GM19455 (cell line): Measurements from ENCODE around the gene KLHDC2.
"Not testable (repeated sequence)": the region's sequence is repeated elsewhere in the genome, so short reads cannot be mapped to it uniquely, and the experiment has no call there.

Experiments used
- ATAC-seq: cut with Tn5 transposase; IDR thresholded peaks from one replicate; pipeline ENCODE4 v1.9.1; 2021; ENCODE audit not compliant: unreplicated experiment

Gene KLHDC2

DNA sequence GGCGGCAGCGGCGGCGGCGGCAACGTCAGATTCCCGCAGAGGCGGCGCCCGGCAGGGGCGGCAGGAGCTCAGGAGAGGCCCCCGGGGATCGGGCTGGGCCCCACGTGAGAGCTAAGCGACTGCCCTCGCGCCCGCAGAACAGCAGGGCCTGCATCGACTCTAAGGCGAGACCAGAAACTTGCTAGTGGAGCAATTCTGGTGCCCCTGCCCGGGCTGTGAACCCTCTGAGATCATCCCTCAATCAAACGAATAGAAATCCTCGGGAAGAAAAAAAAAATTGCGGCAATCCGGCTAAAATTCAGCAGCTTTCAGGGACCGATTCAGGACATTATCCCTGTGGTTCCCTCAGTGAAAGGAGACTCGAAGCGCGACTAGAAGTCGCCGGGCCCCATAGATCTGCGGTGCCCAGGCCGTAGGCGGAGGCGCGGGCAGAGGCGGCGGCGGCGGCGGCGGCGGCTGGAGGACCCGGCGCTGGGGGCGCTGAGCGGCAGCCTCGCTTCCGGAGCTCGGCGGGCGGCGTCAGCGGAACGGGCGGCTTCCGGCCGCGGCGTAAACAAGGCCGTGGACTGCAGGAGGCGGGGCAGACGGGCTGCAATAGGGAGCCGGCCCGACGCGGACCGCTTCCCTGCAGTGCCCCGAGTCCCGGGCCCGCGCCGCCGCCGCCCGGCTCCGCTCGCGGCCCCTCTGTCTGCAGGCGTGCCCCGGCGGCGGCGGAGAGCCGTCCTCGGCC lies at the start of gene KLHDC2:
Gene KLHDC2 (plus strand): TSS at position 583 of the 730 bp plus-strand sequence. CDS start 316 bp downstream, outside the sequence.
- ATAC-seq, result peak; percentile 92

GRCh38 chr14:49720744-49721143 lies 47.2 kb upstream of the KLHDC2 start:
- no peak for ATAC-seq

DNA sequence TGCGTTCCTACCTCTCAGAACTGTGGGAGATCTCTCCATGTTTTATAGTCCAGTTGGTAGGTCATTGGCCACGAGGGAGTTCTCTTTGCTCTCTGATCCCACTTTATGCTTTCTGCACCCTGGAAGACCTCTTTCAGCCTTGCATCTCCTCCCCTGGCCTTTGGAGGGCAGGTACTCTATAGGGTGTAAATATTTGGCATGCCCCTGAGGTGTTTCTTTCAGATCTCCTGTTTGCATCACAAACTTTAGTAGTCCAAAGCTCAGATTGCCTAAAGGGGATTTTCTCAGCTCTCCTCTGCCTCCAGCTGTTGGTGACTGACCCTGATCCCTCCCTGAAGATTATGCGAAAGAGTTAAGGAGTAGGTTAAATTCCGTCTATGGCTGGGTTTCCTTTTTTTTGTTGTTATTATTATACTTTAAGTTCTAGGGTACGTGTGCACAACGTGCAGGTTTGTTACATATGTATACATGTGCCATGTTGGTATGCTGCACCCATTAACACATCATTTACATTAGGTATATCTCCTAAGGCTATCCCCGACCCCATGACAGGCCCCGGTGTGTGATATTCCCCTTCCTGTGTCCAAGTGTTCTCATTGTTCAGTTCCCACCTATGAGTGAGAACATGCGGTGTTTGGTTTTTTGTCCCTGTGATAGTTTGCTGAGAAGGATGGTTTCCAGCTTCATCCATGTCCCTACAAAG lies 46.1 kb upstream of the KLHDC2 start:
- ATAC-seq, result not testable (repeated sequence)

GRCh38 chr14:49727171-49727570 lies 40.8 kb upstream of the KLHDC2 start:
- no peak for ATAC-seq

DNA sequence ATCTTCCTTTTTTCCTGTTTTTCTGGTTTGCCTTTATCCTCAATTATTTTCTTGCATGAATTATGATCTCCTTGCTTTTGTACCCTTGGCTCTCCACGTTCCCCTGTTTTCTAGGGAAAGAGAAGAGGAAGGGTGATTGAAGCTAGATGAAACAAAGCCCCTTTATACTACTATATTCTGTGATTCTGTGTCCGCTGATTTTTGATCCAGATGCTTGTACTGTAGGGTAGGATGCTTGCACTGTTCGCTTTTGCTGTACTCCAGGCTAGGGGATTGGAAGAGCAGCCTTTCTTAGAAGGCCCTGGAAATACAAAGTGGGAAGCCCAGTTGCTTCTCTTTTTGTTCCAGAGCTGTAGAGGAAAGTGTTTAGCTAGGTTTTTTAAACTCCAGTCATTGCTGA lies 35.1 kb upstream of the KLHDC2 start:
- no peak for ATAC-seq

DNA sequence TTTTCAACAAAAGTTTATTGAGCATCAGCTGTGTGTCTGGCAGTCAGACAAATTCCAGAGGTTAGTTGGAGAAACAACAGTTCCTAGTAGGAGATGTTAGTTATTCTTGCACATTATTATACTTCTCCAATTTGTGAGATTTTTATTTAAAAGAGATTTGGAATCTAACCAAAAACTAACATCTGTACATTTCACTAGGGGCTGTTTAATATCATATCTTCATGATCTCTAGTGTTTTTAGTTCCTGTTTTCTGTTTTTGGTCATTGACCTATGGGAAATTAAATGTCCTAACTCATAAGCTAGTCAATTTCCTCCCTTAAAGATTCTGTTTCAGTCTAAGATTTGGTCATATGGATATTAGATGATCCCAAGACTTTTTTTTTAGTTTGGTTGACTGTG lies 34.1 kb upstream of the KLHDC2 start:
- ATAC-seq, result no peak

DNA sequence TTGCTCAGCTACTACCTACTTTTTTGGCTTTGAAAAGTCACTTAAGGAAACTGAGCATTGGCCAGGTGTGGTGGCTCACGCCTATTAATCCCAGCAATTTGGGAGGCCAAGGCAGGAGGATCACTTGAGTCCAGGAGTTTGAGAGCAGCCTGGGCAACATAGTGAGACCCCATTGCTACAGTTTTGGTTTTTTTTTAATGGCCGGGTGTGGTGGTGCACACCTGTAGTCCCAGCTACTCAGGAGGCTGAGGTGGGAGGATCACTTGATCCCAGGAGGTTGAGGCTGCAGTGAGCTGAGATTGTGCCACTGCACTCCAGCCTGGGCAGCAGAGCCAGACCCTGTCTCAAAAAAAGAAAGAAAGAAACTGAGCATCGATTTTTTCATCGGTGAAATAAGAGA lies 32.3 kb upstream of the KLHDC2 start:
- not testable (repeated sequence) for ATAC-seq

- no peak for ATAC-seq
Measured at GRCh38 chr14:49745191-49745590, 22.8 kb upstream of the KLHDC2 start.

DNA sequence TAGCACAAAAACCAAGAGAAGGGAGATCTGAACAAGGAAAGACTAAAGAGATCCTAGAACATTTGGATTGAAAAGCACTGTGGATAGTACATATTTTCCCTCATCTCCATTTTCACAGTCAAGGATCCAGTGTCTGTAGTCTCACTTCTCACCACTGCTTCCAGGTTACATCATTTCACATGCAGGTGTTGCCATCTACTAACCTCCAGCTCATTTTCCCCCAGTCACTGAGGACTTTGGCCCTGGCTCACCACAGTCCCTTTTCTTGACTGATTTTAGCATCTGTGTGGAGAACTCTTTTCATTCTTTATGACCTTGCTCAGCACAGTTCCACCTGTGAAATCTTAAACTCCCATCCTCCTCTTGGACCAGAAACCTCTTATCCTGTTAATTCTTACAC lies 21.5 kb upstream of the KLHDC2 start:
- ATAC-seq, result not testable (repeated sequence)

GRCh38 chr14:49754570-49755097 lies 13.3 kb upstream of the KLHDC2 start:
- ATAC-seq, result no peak

- no peak for ATAC-seq
Measured at GRCh38 chr14:49755378-49755777, 12.6 kb upstream of the KLHDC2 start.

DNA sequence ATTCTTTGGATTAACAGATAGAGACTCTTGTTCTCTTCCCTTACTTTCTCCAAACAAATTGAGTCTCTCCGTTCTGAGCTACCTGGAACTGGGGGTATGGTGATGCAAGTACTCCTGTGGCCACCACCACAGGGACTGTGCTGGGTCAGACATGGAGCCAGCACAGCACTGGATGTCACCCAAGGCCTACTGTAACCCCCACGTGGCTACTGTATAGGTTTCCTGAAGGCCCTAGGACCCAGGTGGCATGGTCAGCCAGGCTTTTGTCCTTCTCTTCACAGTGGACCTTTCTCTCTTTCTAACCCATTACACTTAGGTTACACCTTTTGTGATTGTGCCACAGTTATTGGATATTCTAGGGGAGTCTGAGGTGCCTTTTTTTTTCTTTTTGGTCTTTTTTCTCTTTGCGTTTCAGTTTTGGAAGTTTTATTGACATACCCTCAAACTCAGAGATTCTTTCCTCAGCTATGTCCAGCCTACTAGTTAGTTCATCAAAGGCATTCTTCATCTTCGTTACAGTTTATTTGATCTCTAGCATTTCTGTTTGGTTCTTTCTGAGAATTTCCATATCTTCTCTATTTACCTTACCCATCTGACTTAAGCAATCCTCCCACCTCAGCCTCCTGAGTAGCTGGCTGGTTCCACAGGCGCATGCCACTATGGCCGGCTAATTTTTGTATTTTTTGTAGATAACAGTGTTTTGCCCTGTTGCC lies 6.0 kb upstream of the KLHDC2 start:
- ATAC-seq, result no peak

- no peak for ATAC-seq
Measured at GRCh38 chr14:49766839-49767238, 1.1 kb upstream of the KLHDC2 start.

GRCh38 chr14:49767270-49767570 lies 733 bp upstream of the KLHDC2 start:
- no peak for ATAC-seq

DNA sequence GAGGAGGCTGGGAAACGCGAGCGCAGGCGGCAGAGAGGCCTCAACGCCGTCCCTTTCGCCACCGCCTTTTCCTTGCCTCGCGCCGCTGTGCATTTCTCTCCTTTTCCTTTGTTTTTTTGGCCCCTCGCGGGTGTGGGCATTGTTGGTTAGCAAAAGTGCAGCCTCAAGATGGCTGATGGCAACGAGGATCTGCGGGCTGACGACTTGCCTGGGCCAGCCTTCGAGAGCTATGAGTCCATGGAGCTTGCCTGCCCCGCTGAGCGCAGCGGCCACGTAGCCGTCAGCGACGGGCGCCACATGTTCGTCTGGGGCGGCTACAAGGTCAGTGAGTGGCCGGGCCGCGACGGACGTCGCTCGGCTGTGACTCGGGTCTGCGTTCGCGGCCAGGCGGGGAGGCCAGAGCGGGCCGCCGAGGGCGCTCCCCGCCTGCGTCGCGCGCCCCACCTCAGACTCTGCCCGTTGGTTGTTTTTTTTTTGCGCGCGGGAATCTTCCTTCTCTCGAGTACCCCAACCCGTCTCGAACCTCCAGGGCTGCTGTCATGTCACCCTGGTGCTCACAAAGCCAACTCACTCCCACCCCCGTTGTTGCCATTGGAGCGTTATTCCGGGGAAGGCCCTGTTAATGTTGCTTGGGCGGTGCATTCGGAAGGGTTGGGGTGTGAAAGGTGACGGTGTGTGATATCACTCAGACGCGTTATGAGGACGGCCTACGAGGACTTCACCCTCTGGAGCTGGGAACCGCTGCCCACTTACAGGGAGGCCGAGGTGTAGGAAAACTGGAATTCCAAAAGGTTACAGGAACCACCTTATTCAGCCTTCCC lies 558 bp downstream of the KLHDC2 start:
- peak; percentile 31 for ATAC-seq

- no peak for ATAC-seq
Measured at GRCh38 chr14:49769171-49769570, 1.2 kb downstream of the KLHDC2 start.

- ATAC-seq, result no peak
Measured at GRCh38 chr14:49769581-49770211, 1.7 kb downstream of the KLHDC2 start.

- ATAC-seq, result no peak
Measured at GRCh38 chr14:49770212-49770817, 2.4 kb downstream of the KLHDC2 start.

GRCh38 chr14:49771691-49772090 lies 3.7 kb downstream of the KLHDC2 start:
- ATAC-seq, result not testable (repeated sequence)

DNA sequence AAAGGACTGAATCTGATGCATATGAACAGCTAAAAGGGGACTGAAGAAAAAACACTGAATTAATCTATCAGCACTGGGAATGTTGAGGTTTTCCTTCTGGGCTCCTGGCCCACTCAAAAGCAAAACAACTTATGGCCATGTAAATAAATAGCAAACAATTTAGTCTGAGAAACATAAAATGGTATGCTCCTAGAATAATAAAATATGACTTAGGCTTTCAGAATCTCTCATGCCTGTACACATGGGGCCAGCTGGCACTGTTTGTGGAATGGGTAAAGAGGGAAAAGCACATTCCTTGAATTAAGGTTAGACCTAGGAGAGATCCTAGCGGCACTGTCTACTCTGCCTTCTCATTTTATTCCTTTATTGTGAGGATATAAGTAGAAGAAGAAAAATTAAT lies 6.2 kb downstream of the KLHDC2 start:
- no peak for ATAC-seq
